GM23248 (cell line): Measurements from ENCODE around the gene COX5B.
"Not testable (repeated sequence)": the region's sequence is repeated elsewhere in the genome, so short reads cannot be mapped to it uniquely, and the experiment has no call there.

Experiments
- EZH2 ChIP-seq: fragments of 200-600 bp; sonication (generic); IDR thresholded peaks from 2 replicates; pipeline ENCODE4 v1.6.1; 2018; ENCODE audit warnings: antibody characterized with exemption, mild to moderate bottlenecking; ENCODE audit not compliant: insufficient read depth, poor library complexity, severe bottlenecking
- EZH2phosphoT487 ChIP-seq: fragments of 200-600 bp; sonication (generic); IDR thresholded peaks from 2 replicates; pipeline ENCODE4 v1.6.1; 2018; ENCODE audit warnings: antibody characterized with exemption, moderate library complexity, mild to moderate bottlenecking, low read depth; ENCODE audit not compliant: insufficient read depth

DNA sequence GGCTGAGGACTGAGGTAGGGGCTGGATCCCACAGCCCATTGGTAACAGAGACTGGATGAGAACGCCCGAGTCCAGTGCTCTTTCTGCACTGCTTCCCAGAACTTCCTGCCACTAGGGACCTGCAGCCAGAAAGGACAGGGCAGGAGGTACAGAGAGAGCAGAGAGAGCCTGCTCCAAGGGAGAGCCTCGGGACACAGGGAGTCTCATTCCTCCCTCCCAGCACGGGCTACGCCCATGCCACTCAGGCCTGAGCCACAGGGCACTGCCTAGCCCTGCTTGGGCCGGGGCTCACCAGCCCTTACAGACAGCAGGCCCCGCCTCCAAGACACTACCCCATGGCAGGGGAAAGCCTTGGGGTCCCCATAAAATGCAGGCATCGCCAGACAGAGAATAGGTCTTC lies 30.1 kb upstream of the COX5B start:
- not testable (repeated sequence) for TF ChIP-seq EZH2phosphoT487, EZH2
